K562 (cell line): ENCODE measurements around the gene TMEM176A. TPM values are rescaled to one million over a fixed set of nuclear protein-coding genes. Genes with fewer than 3 reads are reported as not detected.

Experiments
- ARID3A ChIP-seq: IDR thresholded peaks from 2 replicates; pipeline ENCODE4 v1.6.1; 2012; ENCODE audit warnings: low read depth, low read length, improper control_type of control experiment, borderline replicate concordance
- BCOR ChIP-seq: fragments of 450-650 bp; IDR thresholded peaks from 2 replicates; pipeline ENCODE4 v1.6.1; 2016
- CCAR2 ChIP-seq: fragments of 200-400 bp; formaldehyde crosslinking; IDR thresholded peaks from 2 replicates; pipeline ENCODE4 v1.6.1; 2017; ENCODE audit warnings: mild to moderate bottlenecking, low read depth, low read length
- CCNT2 ChIP-seq: IDR thresholded peaks from 2 replicates; pipeline ENCODE4 v1.6.1; 2011; ENCODE audit warnings: borderline replicate concordance, low read depth, mild to moderate bottlenecking, moderate library complexity, mixed read lengths, low read length; ENCODE audit not compliant: insufficient read length; ENCODE audit errors: extremely low read depth
- CHD1 ChIP-seq: fragments of 200-600 bp; sonication (generic); IDR thresholded peaks from one replicate; pipeline ENCODE4 v1.6.1; 2012; ENCODE audit warnings: mild to moderate bottlenecking, moderate library complexity, low read length, inconsistent platforms
- FOXA1 ChIP-seq: fragments of 450-650 bp; IDR thresholded peaks from 2 replicates; pipeline ENCODE4 v1.6.1; 2016; ENCODE audit warnings: mild to moderate bottlenecking, borderline replicate concordance
- GABPB2 ChIP-seq: fragments of 250-450 bp; sonication (Bioruptor Pico); conservative IDR thresholded peaks from 2 replicates; pipeline ENCODE4 v1.5.1; 2021; ENCODE audit warnings: mild to moderate bottlenecking
- GTF2F1 ChIP-seq: IDR thresholded peaks from 2 replicates; pipeline ENCODE4 v1.6.1; 2011; ENCODE audit warnings: low read depth, low read length, improper control_type of control experiment
- HDAC6 ChIP-seq: IDR thresholded peaks from 2 replicates; pipeline ENCODE4 v1.6.1; 2012; ENCODE audit warnings: low read depth, mild to moderate bottlenecking, control low read depth, inconsistent platforms, low read length, moderate library complexity
- MTA2 ChIP-seq: fragments of 450-650 bp; IDR thresholded peaks from 2 replicates; pipeline ENCODE4 v1.6.1; 2016; ENCODE audit warnings: low read depth
- MTA3 ChIP-seq: fragments of 450-650 bp; formaldehyde crosslinking; IDR thresholded peaks from 2 replicates; pipeline ENCODE4 v1.6.1; 2017; ENCODE audit warnings: mild to moderate bottlenecking, borderline replicate concordance
- MYC ChIP-seq, 2 experiments: fragments of 250-450 bp in 1 of 2; sonication (Bioruptor Pico) in 1 of 2; IDR thresholded peaks; 2 replicates each; pipeline versions ENCODE4 v1.5.1 to v1.6.1; 2012 to 2021; ENCODE audit warnings: low read depth in 2 of 2, borderline replicate concordance in 1 of 2, improper control_type of control experiment in 1 of 2, low read length in 1 of 2, mild to moderate bottlenecking in 1 of 2, moderate library complexity in 1 of 2
- NCOA1 ChIP-seq: fragments of 450-650 bp; IDR thresholded peaks from 2 replicates; pipeline ENCODE4 v1.6.1; 2016; ENCODE audit warnings: low read depth
- NFIX ChIP-seq: fragments of 250-450 bp; sonication (Bioruptor Pico); IDR thresholded peaks from 2 replicates; pipeline ENCODE4 v1.4.0; 2020; ENCODE audit warnings: low read depth, mild to moderate bottlenecking, moderate library complexity
- PHF21A ChIP-seq: fragments of 450-650 bp; IDR thresholded peaks from 2 replicates; pipeline ENCODE4 v1.6.1; 2017; ENCODE audit warnings: low read depth, borderline replicate concordance
- RB1 ChIP-seq: fragments of 450-650 bp; IDR thresholded peaks from 2 replicates; pipeline ENCODE4 v1.6.1; 2017; ENCODE audit warnings: low read depth, mild to moderate bottlenecking
- SREBF2 ChIP-seq: sonication (generic); formaldehyde crosslinking; IDR thresholded peaks from 2 replicates; pipeline ENCODE4 v1.4.0; 2020; ENCODE audit warnings: mild to moderate bottlenecking, missing genetic modification reagents
- TARDBP ChIP-seq: fragments of 450-650 bp; IDR thresholded peaks from 2 replicates; pipeline ENCODE4 v1.6.1; 2016
- ZBTB17 ChIP-seq: fragments of 450-650 bp; formaldehyde crosslinking; IDR thresholded peaks from 2 replicates; pipeline ENCODE4 v1.4.0; 2020; ENCODE audit warnings: mild to moderate bottlenecking
- ZNF436 ChIP-seq: fragments of 250-450, 450-650 bp; sonication (Bioruptor Pico); formaldehyde crosslinking; IDR thresholded peaks from 2 replicates; pipeline ENCODE4 v1.7.0; 2020; ENCODE audit warnings: mild to moderate bottlenecking
- ZNF445 ChIP-seq: fragments of 250-450 bp; sonication (Bioruptor Pico); IDR thresholded peaks from 2 replicates; pipeline ENCODE4 v1.4.0; 2020; ENCODE audit warnings: low read depth, mild to moderate bottlenecking, moderate library complexity
- ZNF589 ChIP-seq: fragments of 200-800 bp; sonication (Bioruptor generic); IDR thresholded peaks from 2 replicates; pipeline ENCODE4 v1.6.1; 2016; ENCODE audit warnings: low read depth, missing genetic modification characterization, missing compliant biosample characterization
- polyA plus RNA-seq, 8 experiments: library from polyadenylated mRNA; depleted of rRNA in 4 of 8; stranded (reverse) in 5 of 8; unstranded in 3 of 8; fragments of >200 nt; fragmentation: Nextera tagmentation in 2 of 8; fragmentation: Illumina TruSeq in 1 of 8; extraction: Ambion mirVana in 2 of 8; extraction: Trizol in 1 of 8; gene quantifications; 2 replicates each; pipeline versions ENCODE4 v1.2.1 to v1.2.3, GENCODE V29; 2011 to 2014; ENCODE audit warnings: inconsistent platforms in 1 of 8, missing spikeins in 1 of 8
- total RNA-seq, 7 experiments: library from RNA; depleted of rRNA in 6 of 7; stranded (reverse); fragments of >200 nt in 6 of 7; fragmentation: Illumina TruSeq in 2 of 7; extraction: Trizol in 2 of 7; gene quantifications; 2 replicates each; pipeline versions ENCODE4 v1.2.1 to v1.2.3, GENCODE V29; 2011 to 2021; ENCODE audit warnings: low replicate concordance in 1 of 7
- TF ChIP-seq, protein P1 (sequence below), 2 experiments: fragments of 450-650 bp; conservative IDR thresholded peaks; 2 replicates each; pipeline ENCODE4 v1.6.1; 2017; ENCODE audit warnings: mild to moderate bottlenecking in 2 of 2, moderate library complexity in 2 of 2
- TF ChIP-seq, protein P2 (sequence below): fragments of 450-650 bp; formaldehyde crosslinking; IDR thresholded peaks from 2 replicates; pipeline ENCODE4 v1.4.0; 2022; ENCODE audit warnings: missing genetic modification characterization

The TMEM176A gene
- total and polyA plus RNA-seq, 9 of the 15 experiments (the other 6 are each of a cell fraction or from before 2014, with no cell fraction given) = 0.31 TPM; not detected in 8

- no peak for TF ChIP-seq GTF2F1
- TF ChIP-seq, protein P1, sequence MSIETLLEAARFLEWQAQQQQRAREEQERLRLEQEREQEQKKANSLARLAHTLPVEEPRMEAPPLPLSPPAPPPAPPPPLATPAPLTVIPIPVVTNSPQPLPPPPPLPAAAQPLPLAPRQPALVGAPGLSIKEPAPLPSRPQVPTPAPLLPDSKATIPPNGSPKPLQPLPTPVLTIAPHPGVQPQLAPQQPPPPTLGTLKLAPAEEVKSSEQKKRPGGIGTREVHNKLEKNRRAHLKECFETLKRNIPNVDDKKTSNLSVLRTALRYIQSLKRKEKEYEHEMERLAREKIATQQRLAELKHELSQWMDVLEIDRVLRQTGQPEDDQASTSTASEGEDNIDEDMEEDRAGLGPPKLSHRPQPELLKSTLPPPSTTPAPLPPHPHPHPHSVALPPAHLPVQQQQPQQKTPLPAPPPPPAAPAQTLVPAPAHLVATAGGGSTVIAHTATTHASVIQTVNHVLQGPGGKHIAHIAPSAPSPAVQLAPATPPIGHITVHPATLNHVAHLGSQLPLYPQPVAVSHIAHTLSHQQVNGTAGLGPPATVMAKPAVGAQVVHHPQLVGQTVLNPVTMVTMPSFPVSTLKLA (conservative IDR thresholded peaks at IDR 0.05) = no peak; a peak in 1 of 4 replicates
- peak; percentile 39; the same call in 1 of the 2 replicates for TF ChIP-seq MTA2
- TF ChIP-seq ARID3A = 0 out of 2 replicates have a peak, but pooled peaks have one; percentile 37
- no peak for TF ChIP-seq PHF21A
- peak; percentile 81; the same call in 1 of the 2 replicates for TF ChIP-seq MTA3
- TF ChIP-seq GABPB2 = no peak
- TF ChIP-seq BCOR = peak; percentile 83; the same call in 1 of the 2 replicates
- TF ChIP-seq, protein P2, sequence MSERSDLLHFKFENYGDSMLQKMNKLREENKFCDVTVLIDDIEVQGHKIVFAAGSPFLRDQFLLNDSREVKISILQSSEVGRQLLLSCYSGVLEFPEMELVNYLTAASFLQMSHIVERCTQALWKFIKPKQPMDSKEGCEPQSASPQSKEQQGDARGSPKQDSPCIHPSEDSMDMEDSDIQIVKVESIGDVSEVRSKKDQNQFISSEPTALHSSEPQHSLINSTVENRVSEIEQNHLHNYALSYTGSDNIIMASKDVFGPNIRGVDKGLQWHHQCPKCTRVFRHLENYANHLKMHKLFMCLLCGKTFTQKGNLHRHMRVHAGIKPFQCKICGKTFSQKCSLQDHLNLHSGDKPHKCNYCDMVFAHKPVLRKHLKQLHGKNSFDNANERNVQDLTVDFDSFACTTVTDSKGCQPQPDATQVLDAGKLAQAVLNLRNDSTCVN = 0 out of 2 replicates have a peak, but pooled peaks have one; percentile 51
- no peak for TF ChIP-seq CHD1
- peak; percentile 71; the same call in 1 of the 2 replicates for TF ChIP-seq TARDBP
- peak; percentile 89 for TF ChIP-seq CCNT2
- peak; percentile 54; the same call in 1 of the 2 replicates for TF ChIP-seq RB1
- peak; percentile 78 for TF ChIP-seq MYC (IDR thresholded peaks at IDR 0.05; ENCODE audit: low read depth, low read length)
- TF ChIP-seq MYC (CRISPR knock-in tag; IDR thresholded peaks at IDR 0.05; ENCODE audit: borderline replicate concordance, low read depth) = no peak
- TF ChIP-seq ZNF445 (CRISPR knock-in tag) = no peak
- TF ChIP-seq NFIX = peak; percentile 28; the same call in 1 of the 2 replicates
- peak; percentile 64; the same call in 1 of the 2 replicates for TF ChIP-seq ZBTB17
- no peak for TF ChIP-seq ZNF589
- TF ChIP-seq ZNF436 = no peak
- TF ChIP-seq SREBF2 (CRISPR knock-in tag) = no peak
- TF ChIP-seq CCAR2 = no peak
- TF ChIP-seq FOXA1 = no peak
- TF ChIP-seq NCOA1 = peak; percentile 87
- TF ChIP-seq HDAC6 = no peak
Observed at GRCh38 chr7:150787321-150788281, 13.0 kb upstream of the TMEM176A start (continued).
